GM19324 (cell line): ENCODE measurements around the gene CD180.

Experiments
- ATAC-seq: cut with Tn5 transposase; IDR thresholded peaks from one replicate; pipeline ENCODE4 v1.9.1; 2021; ENCODE audit warnings: mild to moderate bottlenecking, moderate library complexity; ENCODE audit not compliant: unreplicated experiment, low FRiP score

CD180 gene

GRCh38 chr5:67196537-67197059, at the start of gene CD180:
Gene CD180, minus strand, starts transcription at chr5:67196799. Its CDS starts 158 bp downstream, at chr5:67196641.
- ATAC-seq, result peak; percentile 46

DNA sequence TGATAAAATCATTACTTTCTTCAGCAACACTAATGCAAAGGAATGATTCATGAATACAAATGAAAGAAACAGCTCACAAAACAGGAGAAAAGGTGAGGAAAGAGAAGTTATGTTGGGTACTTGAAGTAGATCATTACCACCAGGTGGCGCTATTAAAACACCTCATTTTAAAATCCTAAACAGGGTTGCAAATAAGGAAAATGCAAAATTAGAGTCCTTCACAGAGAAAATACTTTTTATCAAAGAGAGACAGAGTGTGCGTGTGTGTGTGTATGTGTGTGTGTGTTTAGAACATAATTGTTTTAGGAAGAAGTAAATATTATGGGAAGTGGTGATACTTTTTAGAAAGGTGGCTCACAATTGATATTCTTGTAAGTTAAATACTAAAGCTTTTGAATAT, 49.5 kb upstream of the CD180 start:
- peak; percentile 56 for ATAC-seq

- ATAC-seq, result no peak
Observed at GRCh38 chr5:67245259-67245846, 48.8 kb upstream of the CD180 start.

DNA sequence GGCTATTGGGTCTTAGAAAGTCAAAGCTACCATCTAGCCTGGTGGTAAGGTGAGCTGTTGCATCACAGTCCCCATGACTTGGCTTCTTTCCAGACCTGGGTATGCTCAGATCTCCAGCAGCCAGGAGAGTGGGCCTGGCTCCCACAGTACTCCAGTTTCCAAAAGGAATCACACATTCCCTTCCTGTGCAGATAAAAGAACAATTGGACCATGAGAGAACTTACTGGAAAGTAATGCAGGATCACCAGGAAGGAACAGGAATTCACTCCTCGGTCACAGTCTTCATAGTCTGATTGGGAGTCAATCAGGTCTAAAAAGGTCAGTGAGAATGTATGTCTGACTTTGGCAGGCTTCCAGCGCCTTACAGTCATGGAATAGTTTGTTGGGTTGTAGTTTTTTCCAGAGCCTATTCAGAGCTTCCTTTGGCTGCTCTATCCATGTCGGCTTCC, 47.8 kb upstream of the CD180 start:
- ATAC-seq, result no peak

- ATAC-seq, result no peak
Observed at GRCh38 chr5:67243944-67244343, 47.3 kb upstream of the CD180 start.

- ATAC-seq, result no peak
Observed at GRCh38 chr5:67243349-67243748, 46.8 kb upstream of the CD180 start.

DNA sequence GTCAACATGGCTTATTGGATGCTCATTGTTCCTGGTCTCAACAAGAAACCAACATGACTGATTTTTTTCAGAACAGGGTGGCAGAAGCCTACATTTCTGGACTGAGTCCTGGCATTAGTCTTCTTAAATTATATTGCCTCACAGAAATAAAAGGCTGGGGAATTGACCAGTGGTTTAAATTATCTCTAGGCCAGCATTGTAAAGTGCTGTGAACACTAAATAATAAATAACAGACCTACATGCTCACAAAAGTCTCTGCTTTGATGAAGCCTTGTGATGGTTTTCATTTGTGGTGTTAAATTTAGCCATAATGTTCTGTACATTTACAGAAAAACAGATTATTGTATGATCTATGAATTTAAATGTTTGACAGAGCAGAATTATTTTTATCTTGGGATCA, 44.7 kb upstream of the CD180 start:
- no peak for ATAC-seq

DNA sequence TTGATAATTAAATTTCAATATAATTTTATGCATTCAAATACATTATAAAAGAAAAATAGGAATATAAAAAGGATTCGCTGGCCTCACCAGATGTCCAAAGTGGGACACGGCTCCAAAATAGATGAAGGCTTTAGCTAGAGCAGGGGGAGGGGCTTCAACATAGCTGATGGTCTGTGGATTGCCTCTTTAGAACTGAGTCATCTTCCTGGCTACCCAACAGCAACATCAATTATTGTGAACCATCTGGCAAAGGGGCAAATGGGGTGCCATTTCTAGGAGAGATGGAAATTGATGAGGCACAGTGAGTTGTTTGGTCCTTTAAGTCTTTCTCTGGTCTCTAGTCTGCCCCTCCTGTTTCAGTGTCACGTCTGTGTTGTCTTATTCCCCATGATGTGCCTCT, 44.2 kb upstream of the CD180 start:
- no peak for ATAC-seq

DNA sequence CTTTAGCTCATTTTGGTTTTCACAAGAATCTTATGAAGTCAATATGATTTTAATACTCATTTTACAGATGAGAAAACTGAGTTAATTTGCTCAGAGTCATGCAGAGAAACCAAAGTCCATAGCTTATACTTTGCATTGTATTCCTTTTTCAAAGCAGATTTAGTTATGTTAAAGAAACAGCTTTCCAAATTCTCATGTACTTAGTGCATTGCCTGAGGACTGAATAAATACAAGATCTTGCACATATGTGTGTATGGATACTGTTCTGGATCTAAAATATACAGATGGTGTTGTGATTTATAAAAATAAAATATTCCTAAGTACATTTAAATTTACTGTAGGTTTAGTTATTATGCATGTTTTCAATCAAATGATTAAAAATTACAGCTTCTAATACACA, 43.5 kb upstream of the CD180 start:
- ATAC-seq, result no peak

GRCh38 chr5:67238191-67238590, 41.6 kb upstream of the CD180 start:
- ATAC-seq, result no peak

- ATAC-seq, result no peak
Observed at GRCh38 chr5:67235399-67236110, 39.0 kb upstream of the CD180 start.

- ATAC-seq, result no peak
Observed at GRCh38 chr5:67234671-67235176, 38.1 kb upstream of the CD180 start.

- no peak for ATAC-seq
Observed at GRCh38 chr5:67233075-67233474, 36.5 kb upstream of the CD180 start.

DNA sequence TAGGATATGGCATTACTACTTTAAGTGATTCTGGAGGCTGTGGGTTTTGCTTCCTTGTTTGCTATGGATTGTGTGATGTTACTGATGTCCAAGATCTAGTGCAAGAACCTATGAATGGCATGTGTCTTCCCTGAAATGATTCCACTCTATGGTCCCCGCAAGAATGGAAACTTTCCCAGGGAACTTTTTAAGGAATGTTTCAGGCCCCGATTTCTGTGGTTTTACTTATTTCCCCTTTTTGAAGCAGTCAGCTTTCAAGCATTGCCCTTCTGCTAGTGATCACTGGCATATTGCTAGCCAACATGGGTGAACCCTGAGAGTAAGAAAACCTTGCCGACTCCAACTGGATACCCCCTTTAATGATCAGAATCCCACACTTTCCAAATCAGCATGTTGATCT, 26.6 kb upstream of the CD180 start:
- ATAC-seq, result no peak

GRCh38 chr5:67222243-67223025, 25.8 kb upstream of the CD180 start:
- ATAC-seq, result peak; percentile 35

DNA sequence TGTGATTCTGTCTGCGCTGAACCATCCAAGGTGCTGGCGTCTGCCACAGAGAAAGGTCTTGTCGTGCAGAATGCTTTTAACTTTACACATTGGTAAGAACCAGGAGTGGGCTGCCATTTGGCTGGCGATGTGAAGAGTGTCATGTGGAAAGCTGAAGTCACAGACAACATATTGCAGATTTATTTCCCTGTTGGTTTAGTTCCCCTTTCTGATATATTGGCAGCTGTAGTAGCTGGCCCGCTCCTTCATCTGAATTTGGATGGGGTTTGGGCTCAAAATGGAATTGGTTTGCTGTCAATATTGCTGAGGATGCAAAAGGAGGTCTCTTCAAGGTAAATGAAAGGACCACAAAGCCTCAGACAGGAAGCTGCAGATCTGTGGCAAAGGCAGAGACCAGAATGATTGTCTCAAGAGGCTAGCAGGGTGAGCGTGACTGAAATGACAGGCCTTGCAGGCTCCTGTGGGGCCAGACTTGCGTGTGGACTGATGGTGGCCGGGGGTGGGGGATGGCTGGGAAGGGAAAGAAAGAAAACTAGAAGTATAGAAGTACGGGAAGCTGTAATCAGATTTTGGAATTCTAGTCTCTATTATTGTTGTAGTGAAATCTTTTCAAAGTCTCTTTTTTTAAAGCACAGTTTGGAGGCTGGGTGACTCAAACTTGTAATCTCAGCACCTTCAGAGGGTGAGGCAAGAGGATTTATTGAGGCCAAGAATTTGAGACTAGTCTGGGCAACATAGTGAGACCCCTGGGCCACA, 25.1 kb upstream of the CD180 start:
- peak; percentile 88 for ATAC-seq

DNA sequence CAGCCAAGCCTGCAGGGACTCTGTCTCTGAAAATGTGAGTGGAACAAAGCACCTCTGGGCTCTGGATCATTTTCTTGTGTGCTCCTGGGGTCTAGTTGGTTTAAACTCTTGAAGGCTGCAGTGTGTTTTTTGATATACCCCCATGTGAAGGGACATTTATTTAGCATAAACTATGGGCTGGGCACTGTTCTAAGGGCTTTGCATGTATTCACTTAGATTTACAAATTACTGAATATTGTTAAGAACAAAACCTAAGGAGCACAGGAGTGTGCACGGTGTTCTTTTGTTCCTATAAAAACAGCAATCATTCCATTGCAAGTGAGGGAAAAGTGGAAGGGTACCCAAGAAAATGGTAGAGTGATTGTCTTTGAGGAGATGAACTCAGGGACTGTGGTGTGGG, 20.0 kb upstream of the CD180 start:
- ATAC-seq, result no peak

DNA sequence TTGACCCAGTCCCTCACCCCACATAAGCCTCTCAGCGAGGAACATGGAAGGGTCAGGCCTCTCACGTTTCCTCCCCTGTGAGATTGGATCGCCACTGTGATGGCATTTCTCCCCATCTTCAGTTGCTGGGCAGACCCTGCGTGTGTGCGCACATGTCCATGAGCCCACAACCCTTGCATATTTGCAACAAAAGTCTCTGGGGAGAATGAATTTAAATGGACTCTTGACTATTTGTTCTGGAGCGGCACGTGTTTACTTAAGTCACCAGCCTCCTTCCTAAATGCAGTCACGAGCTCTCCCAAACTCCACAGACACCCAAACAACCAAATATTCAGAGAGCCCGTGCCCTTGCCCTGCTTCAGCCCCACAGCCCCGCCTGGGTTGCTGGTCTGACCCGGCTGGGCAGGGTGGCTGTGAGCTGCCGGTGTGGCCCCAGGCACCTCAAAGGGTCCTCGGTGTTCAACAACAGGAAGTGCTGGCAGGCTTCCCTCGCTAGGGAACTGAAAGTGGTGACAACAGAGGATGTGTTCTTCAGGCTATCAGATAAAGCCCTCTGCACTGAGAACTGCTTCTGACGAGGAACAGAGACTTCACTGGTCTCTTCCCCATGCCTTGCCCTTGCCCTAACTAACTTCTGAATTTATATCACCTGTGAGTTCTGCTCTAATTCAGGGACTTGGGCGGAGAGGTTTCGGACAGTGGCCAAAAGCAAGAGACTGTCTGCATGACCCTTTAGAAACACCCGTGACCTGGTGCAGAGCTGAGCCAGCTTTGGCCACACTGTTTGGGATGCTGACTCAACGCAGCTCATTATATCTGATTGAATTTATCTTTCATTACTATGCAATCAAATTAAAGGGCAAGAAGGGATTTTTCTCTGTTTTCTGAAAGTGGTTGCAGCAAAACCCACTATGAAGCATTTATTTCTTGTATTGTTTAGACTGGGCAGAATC, 19.2 kb upstream of the CD180 start:
- ATAC-seq, result peak; percentile 100

- ATAC-seq, result no peak
Observed at GRCh38 chr5:67214707-67215447, 18.3 kb upstream of the CD180 start.
